ENCODE data around the gene MMAB. TPM values are rescaled to one million over a fixed set of nuclear protein-coding genes. Genes with fewer than 3 reads are reported as not detected.

Gene MMAB
- total and polyA plus RNA-seq, 2 of the 13 experiments (the other 11 are each of a cell fraction or from before 2014, with no cell fraction given) = 26.1 to 77.3 TPM

- TF ChIP-seq ZHX2 (IDR thresholded peaks at IDR 0.05; ENCODE audit: low read depth) (no peak), ZHX2 (CRISPR knock-in tag; IDR thresholded peaks at IDR 0.05; ENCODE audit: borderline replicate concordance) (no peak), ZNF333 (CRISPR knock-in tag; IDR thresholded peaks at IDR 0.05; ENCODE audit: borderline replicate concordance) (0 out of 2 replicates have a peak, but pooled peaks have one; percentile 20), ZSCAN31 (CRISPR knock-in tag; IDR thresholded peaks at IDR 0.05; ENCODE audit: low read depth) (no peak; the same call in none of the 2 replicates), KMT2B (CRISPR knock-in tag; IDR thresholded peaks at IDR 0.05) (0 out of 2 replicates have a peak, but pooled peaks have one; percentile 18), WIZ (CRISPR knock-in tag; IDR thresholded peaks at IDR 0.05) (no peak), ZSCAN25 (CRISPR knock-in tag; IDR thresholded peaks at IDR 0.05) (peak; percentile 17), ZMAT3 (CRISPR knock-in tag; conservative IDR thresholded peaks at IDR 0.05) (0 out of 2 replicates have a peak, but pooled peaks have one; percentile 46), BORCS8-MEF2B (CRISPR knock-in tag; IDR thresholded peaks at IDR 0.05) (peak; percentile 33; the same call in 1 of the 2 replicates), ZNF768 (CRISPR knock-in tag; IDR thresholded peaks at IDR 0.05) (peak; percentile 94), MAX (IDR thresholded peaks at IDR 0.05) (peak; percentile 72), ZNF264 (CRISPR knock-in tag; IDR thresholded peaks at IDR 0.05) (0 out of 2 replicates have a peak, but pooled peaks have one; percentile 63), RBFOX2 (IDR thresholded peaks at IDR 0.05; ENCODE audit: low read depth, low read length) (0 out of 2 replicates have a peak, but pooled peaks have one; percentile 37), ZNF556 (CRISPR knock-in tag; IDR thresholded peaks at IDR 0.05; ENCODE audit: borderline replicate concordance) (peak; percentile 30; the same call in 1 of the 2 replicates), KAT8 (CRISPR knock-in tag; IDR thresholded peaks at IDR 0.05) (peak; percentile 69), ZNF792 (CRISPR knock-in tag; IDR thresholded peaks at IDR 0.05) (0 out of 2 replicates have a peak, but pooled peaks have one; percentile 22), HNF1B (CRISPR knock-in tag; IDR thresholded peaks at IDR 0.05) (peak; percentile 50; the same call in 1 of the 2 replicates), NCOR1 (IDR thresholded peaks at IDR 0.05; ENCODE audit: borderline replicate concordance, low read length) (no peak), ZNF749 (CRISPR knock-in tag; IDR thresholded peaks at IDR 0.05; ENCODE audit: borderline replicate concordance) (0 out of 2 replicates have a peak, but pooled peaks have one; percentile 48), ZMYM3 (CRISPR knock-in tag; IDR thresholded peaks at IDR 0.05) (peak; percentile 90), KMT2A (CRISPR knock-in tag; IDR thresholded peaks at IDR 0.05) (peak; percentile 51; the same call in 1 of the 2 replicates), KDM3A (CRISPR knock-in tag; IDR thresholded peaks at IDR 0.05; ENCODE audit: low read depth) (peak; percentile 69; the same call in 1 of the 2 replicates), DNMT3B (CRISPR knock-in tag; conservative IDR thresholded peaks at IDR 0.05) (no peak), ZNF468 (CRISPR knock-in tag; IDR thresholded peaks at IDR 0.05) (peak; percentile 71; the same call in 1 of the 2 replicates)
These were observed 24.6 kb upstream of the MMAB start (continued) for GRCh38 chr12:109597795-109598427.

Data from HepG2 (cell line).